ENCODE measurements around the gene ARFGAP3.

DNA sequence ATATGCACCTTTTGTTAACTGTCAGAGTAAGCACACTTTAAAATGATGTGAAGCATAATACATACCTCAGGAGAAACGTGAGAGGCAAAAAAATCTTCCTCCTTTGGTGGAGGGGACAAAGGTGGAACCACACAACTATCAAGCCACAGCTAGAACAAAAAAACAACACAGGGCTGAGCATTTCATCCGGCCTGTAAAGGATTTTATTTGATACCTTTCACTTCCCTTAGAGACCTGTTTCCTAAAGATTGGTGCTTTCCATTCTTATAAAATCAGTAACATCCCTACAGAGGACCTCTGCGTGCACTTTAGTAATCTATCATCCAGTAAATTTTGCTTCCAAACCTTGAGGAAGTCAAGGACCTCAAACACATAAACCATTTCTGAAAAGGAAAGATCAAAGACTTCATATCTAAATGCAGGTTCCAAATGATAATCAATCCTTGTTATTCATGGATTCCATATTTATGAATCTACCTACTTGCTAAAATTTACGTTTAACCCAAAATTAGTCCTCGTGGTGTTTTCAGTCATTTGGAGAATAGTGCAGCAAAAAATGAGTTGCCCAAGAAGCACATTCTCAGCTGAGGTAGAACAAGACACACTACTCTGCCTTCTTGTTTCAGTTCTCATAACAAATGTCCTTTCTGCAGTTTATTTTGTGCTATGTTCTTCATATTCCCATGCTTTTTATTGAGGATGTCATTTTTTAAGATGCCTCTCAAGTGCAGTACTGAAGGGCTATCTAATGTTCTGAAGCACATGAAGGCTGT is 22.7 kb downstream of the ARFGAP3 start:
- TF ChIP-seq, protein P1, sequence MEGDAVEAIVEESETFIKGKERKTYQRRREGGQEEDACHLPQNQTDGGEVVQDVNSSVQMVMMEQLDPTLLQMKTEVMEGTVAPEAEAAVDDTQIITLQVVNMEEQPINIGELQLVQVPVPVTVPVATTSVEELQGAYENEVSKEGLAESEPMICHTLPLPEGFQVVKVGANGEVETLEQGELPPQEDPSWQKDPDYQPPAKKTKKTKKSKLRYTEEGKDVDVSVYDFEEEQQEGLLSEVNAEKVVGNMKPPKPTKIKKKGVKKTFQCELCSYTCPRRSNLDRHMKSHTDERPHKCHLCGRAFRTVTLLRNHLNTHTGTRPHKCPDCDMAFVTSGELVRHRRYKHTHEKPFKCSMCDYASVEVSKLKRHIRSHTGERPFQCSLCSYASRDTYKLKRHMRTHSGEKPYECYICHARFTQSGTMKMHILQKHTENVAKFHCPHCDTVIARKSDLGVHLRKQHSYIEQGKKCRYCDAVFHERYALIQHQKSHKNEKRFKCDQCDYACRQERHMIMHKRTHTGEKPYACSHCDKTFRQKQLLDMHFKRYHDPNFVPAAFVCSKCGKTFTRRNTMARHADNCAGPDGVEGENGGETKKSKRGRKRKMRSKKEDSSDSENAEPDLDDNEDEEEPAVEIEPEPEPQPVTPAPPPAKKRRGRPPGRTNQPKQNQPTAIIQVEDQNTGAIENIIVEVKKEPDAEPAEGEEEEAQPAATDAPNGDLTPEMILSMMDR (IDR thresholded peaks at IDR 0.05): no peak
- TF ChIP-seq RCOR1 (IDR thresholded peaks at IDR 0.05; ENCODE audit: low read length): no peak
- no peak for TF ChIP-seq GABPA (IDR thresholded peaks at IDR 0.05; ENCODE audit: low read depth)
- no peak for TF ChIP-seq RXRA (IDR thresholded peaks at IDR 0.05; ENCODE audit: borderline replicate concordance, low read depth)
- TF ChIP-seq, protein P2, sequence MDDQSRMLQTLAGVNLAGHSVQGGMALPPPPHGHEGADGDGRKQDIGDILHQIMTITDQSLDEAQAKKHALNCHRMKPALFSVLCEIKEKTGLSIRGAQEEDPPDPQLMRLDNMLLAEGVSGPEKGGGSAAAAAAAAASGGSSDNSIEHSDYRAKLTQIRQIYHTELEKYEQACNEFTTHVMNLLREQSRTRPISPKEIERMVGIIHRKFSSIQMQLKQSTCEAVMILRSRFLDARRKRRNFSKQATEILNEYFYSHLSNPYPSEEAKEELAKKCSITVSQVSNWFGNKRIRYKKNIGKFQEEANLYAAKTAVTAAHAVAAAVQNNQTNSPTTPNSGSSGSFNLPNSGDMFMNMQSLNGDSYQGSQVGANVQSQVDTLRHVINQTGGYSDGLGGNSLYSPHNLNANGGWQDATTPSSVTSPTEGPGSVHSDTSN (IDR thresholded peaks at IDR 0.05): no peak
- TF ChIP-seq ELF1 (IDR thresholded peaks at IDR 0.05): no peak
- TF ChIP-seq RFX5 (IDR thresholded peaks at IDR 0.05; ENCODE audit: low read length): no peak

All from SK-N-SH (cell line).